K562 (cell line): ENCODE measurements around the gene PTPRO. TPM values are rescaled to one million over a fixed set of nuclear protein-coding genes. Genes with fewer than 3 reads are reported as not detected.

ENCODE experiments used
- ATAC-seq: fragments of 200-7000 bp; cut with Tn5 transposase; 3 replicates; pipeline ENCODE4 v1.9.1; 2020; ENCODE audit warnings: moderate library complexity
- BruUV-seq: library from RNA; stranded (reverse); fragments of 400-500 nt; replicated peaks from 2 replicates; lab custom pipeline; 2021; lab: Mats Ljungman, UMichigan
- CTCF ChIA-PET: fragments of 300-600 bp; formaldehyde crosslinking; extraction: SDS; loops from one replicate; lab custom pipeline; 2021; ENCODE audit warnings: low intra/inter-chr PET ratio; lab: Yijun Ruan, JAX
- POLR2A ChIA-PET: fragments of 300-600, 350-650 bp; sonication (Branson Sonifier 250); formaldehyde crosslinking; extraction: SDS; loops from one replicate; lab custom pipeline; 2021; ENCODE audit warnings: antibody characterized with exemption, inconsistent platforms; lab: Yijun Ruan, JAX
- DNase-seq, 4 experiments: peaks; one replicate each; pipeline versions ENCODE4 v3.0.0 to v3.0.0-alpha.2; 2011 to 2018; ENCODE audit warnings: low spot score in 3 of 4, mixed read lengths in 3 of 4; ENCODE audit errors: extremely low read depth in 1 of 4
- FAIRE-seq: peaks from 2 replicates; lab custom pipeline; 2011; peaks lifted over from hg19 to GRCh38; lab: Jason Lieb, UNC
- H2AFZ ChIP-seq: 2 replicates; pipeline ENCODE4 v1.6.0; 2011; ENCODE audit warnings: low read depth, low read length, control low read depth, inconsistent platforms
- H3K27ac ChIP-seq: fragments of 200-600 bp; 3 replicates; pipeline ENCODE4 v1.8.0; 2011; ENCODE audit warnings: low read depth, mild to moderate bottlenecking, control low read depth, inconsistent platforms, low read length, moderate library complexity, mixed read lengths; ENCODE audit errors: extremely low read depth
- H3K27me3 ChIP-seq, 2 experiments: fragments of 300-600 bp in 1 of 2; 2 replicates in 1 of 2; 3 replicates in 1 of 2; pipeline versions ENCODE4 v1.6.0 to v1.8.0; 2011; ENCODE audit warnings: inconsistent platforms in 2 of 2, low read length in 2 of 2, mild to moderate bottlenecking in 1 of 2, mixed read lengths in 1 of 2, moderate library complexity in 1 of 2; ENCODE audit not compliant: control insufficient read depth in 2 of 2, insufficient read depth in 2 of 2
- H3K36me3 ChIP-seq: fragments of 300-600 bp; 3 replicates; pipeline ENCODE4 v1.8.0; 2011; ENCODE audit warnings: mild to moderate bottlenecking, low read length, inconsistent platforms; ENCODE audit not compliant: control insufficient read depth, insufficient read depth
- H3K4me1 ChIP-seq, 2 experiments: fragments of 200-600 bp in 1 of 2; replicated peaks in 1 of 2; 2 replicates in 1 of 2; 3 replicates in 1 of 2; pipeline versions ENCODE4 v1.5.1 to v1.8.0; 2011; ENCODE audit warnings: inconsistent platforms in 2 of 2, low read length in 2 of 2, mild to moderate bottlenecking in 1 of 2, mixed read lengths in 1 of 2, moderate library complexity in 1 of 2; ENCODE audit not compliant: control insufficient read depth in 2 of 2, insufficient read depth in 2 of 2
- H3K4me2 ChIP-seq: 2 replicates; pipeline ENCODE4 v1.6.1; 2011; ENCODE audit warnings: low read length, control low read depth, inconsistent platforms, mixed read lengths; ENCODE audit not compliant: insufficient read depth
- H3K4me3 ChIP-seq: fragments of 200-600 bp; sonication (generic), shearing (Covaris generic); 2 replicates; pipeline ENCODE4 v1.5.1; 2016; ENCODE audit warnings: control low read depth, inconsistent platforms
- H3K79me2 ChIP-seq: fragments of 200-600 bp; 3 replicates; pipeline ENCODE4 v1.8.0; 2011; ENCODE audit warnings: low read length, inconsistent platforms; ENCODE audit not compliant: control insufficient read depth, insufficient read depth
- H3K9ac ChIP-seq, 2 experiments: 2 replicates each; pipeline versions ENCODE4 v1.6.0 to v1.6.1; 2011; ENCODE audit warnings: low read depth in 2 of 2, low read length in 2 of 2, control low read depth in 1 of 2, inconsistent platforms in 1 of 2, mild to moderate bottlenecking in 1 of 2, mixed read lengths in 1 of 2; ENCODE audit not compliant: insufficient read depth in 1 of 2
- H3K9me1 ChIP-seq: one replicate; pipeline ENCODE4 v1.6.0; 2011; ENCODE audit warnings: inconsistent platforms, mild to moderate bottlenecking, low read length, moderate library complexity; ENCODE audit not compliant: control insufficient read depth, insufficient read depth
- H3K9me3 ChIP-seq: replicated peaks from 2 replicates; pipeline ENCODE4 v1.5.1; 2011; ENCODE audit warnings: low read depth, low read length, inconsistent platforms; ENCODE audit not compliant: control insufficient read depth, insufficient read depth
- H4K20me1 ChIP-seq: replicated peaks from 2 replicates; pipeline ENCODE4 v1.6.1; 2011; ENCODE audit warnings: low read length, inconsistent platforms, mixed read lengths; ENCODE audit not compliant: control insufficient read depth, insufficient read depth
- AFF4 ChIP-seq: sonication (generic); formaldehyde crosslinking; IDR thresholded peaks from 2 replicates; pipeline ENCODE4 v1.8.0; 2023; ENCODE audit warnings: mild to moderate bottlenecking, missing genetic modification reagents
- CGGBP1 ChIP-seq: fragments of 250-450 bp; sonication (Bioruptor Pico); IDR thresholded peaks from 2 replicates; pipeline ENCODE4 v1.9.0; 2021; ENCODE audit warnings: mild to moderate bottlenecking
- CLOCK ChIP-seq: fragments of 250-450 bp; sonication (Bioruptor Pico); IDR thresholded peaks from 2 replicates; pipeline ENCODE4 v1.4.0; 2020; ENCODE audit warnings: mild to moderate bottlenecking, moderate library complexity, borderline replicate concordance
- DDX20 ChIP-seq: fragments of 450-650 bp; IDR thresholded peaks from 2 replicates; pipeline ENCODE4 v1.6.1; 2016; ENCODE audit warnings: missing genetic modification characterization, low read depth, mild to moderate bottlenecking, missing compliant biosample characterization, moderate library complexity
- HMGN3 ChIP-seq: IDR thresholded peaks from 2 replicates; pipeline ENCODE4 v1.6.1; 2011; ENCODE audit warnings: borderline replicate concordance, low read depth, mild to moderate bottlenecking, mixed read lengths, low read length; ENCODE audit not compliant: insufficient read length; ENCODE audit errors: extremely low read depth
- KAT8 ChIP-seq: fragments of 450-650 bp; IDR thresholded peaks from 2 replicates; pipeline ENCODE4 v1.6.1; 2016; ENCODE audit warnings: low read depth, mild to moderate bottlenecking
- SMARCE1 ChIP-seq: fragments of 450-650 bp; IDR thresholded peaks from 2 replicates; pipeline ENCODE4 v1.7.1; 2016; ENCODE audit warnings: mild to moderate bottlenecking
- TBL1XR1 ChIP-seq, 2 experiments: IDR thresholded peaks; 2 replicates each; pipeline ENCODE4 v1.6.1; 2012; ENCODE audit warnings: improper control_type of control experiment in 2 of 2, low read length in 2 of 2, mild to moderate bottlenecking in 1 of 2
- ZBTB49 ChIP-seq: sonication (generic); formaldehyde crosslinking; IDR thresholded peaks from 2 replicates; pipeline ENCODE4 v1.8.0; 2022; ENCODE audit warnings: missing genetic modification reagents, mild to moderate bottlenecking, borderline replicate concordance
- ZNF143 ChIP-seq: sonication (generic); formaldehyde crosslinking; IDR thresholded peaks from 2 replicates; pipeline ENCODE4 v1.9.0; 2022; ENCODE audit warnings: mild to moderate bottlenecking, missing genetic modification reagents
- ZNF589 ChIP-seq: fragments of 200-800 bp; sonication (Bioruptor generic); IDR thresholded peaks from 2 replicates; pipeline ENCODE4 v1.6.1; 2016; ENCODE audit warnings: low read depth, missing genetic modification characterization, missing compliant biosample characterization
- WGBS: fragments of 100-300 bp; shearing (Covaris generic); methylation state at CpG from one replicate; pipeline ENCODE4 v1.1.6; 2016; ENCODE audit warnings: low coverage, mixed read lengths; ENCODE audit not compliant: insufficient coverage; ENCODE audit errors: missing lambda C conversion rate; 5-methylcytosine and 5-hydroxymethylcytosine counted together
- in situ Hi-C: fragments of 300-500 bp; cut with MboI; formaldehyde crosslinking; loops from 4 replicates; pipeline ENCODE4 v1.15.0; 2018; ENCODE audit warnings: inconsistent platforms, mixed read lengths
- intact Hi-C: fragments of 100-400 bp; cut with micrococcal nuclease; formaldehyde crosslinking; loops from 2 replicates; pipeline ENCODE4 v1.14.2; 2022
- polyA plus RNA-seq, 8 experiments: library from polyadenylated mRNA; depleted of rRNA in 4 of 8; stranded (reverse) in 5 of 8; unstranded in 3 of 8; fragments of >200 nt; fragmentation: Nextera tagmentation in 2 of 8; fragmentation: Illumina TruSeq in 1 of 8; extraction: Ambion mirVana in 2 of 8; extraction: Trizol in 1 of 8; gene quantifications; 2 replicates each; pipeline versions ENCODE4 v1.2.1 to v1.2.3, GENCODE V29; 2011 to 2014; ENCODE audit warnings: inconsistent platforms in 1 of 8, missing spikeins in 1 of 8
- total RNA-seq, 7 experiments: library from RNA; depleted of rRNA in 6 of 7; stranded (reverse); fragments of >200 nt in 6 of 7; fragmentation: Illumina TruSeq in 2 of 7; extraction: Trizol in 2 of 7; gene quantifications; 2 replicates each; pipeline versions ENCODE4 v1.2.1 to v1.2.3, GENCODE V29; 2011 to 2021; ENCODE audit warnings: low replicate concordance in 1 of 7

Gene PTPRO
- total and polyA plus RNA-seq, 9 of the 15 experiments (the other 6 are each of a cell fraction or from before 2014, with no cell fraction given): 0.22 TPM; not detected in 8

- no peaks in the 10 kb centered on the region for H3K9me3 ChIP-seq
- H3K4me2 ChIP-seq: no peak overlapping the region
- DNase-seq (no peak), FAIRE-seq (no peak), ATAC-seq (no peak)
- no peaks in the 10 kb centered on the region for H4K20me1 ChIP-seq
- intact Hi-C loops: no loop called here
- no peaks in the 10 kb centered on the region for H3K27me3 ChIP-seq
- no peaks in the 10 kb centered on the region for H3K4me1 ChIP-seq
- H2AFZ ChIP-seq: no peak overlapping the region
- H3K4me3 ChIP-seq: no peak overlapping the region
- CTCF ChIA-PET: no interaction called here
- in situ Hi-C loops: no loop called here
- no peaks in the 10 kb centered on the region for H3K36me3 ChIP-seq
- BruUV-seq: no TSS peak
- H3K79me2 ChIP-seq: no peaks in the 10 kb centered on the region
- H3K27ac ChIP-seq: no peak overlapping the region
- H3K9me1 ChIP-seq: no peaks in the 10 kb centered on the region
- H3K9ac ChIP-seq: no peak overlapping the region
- WGBS: 0% methylated on average over 1 of the region's 2 CpGs
- POLR2A ChIA-PET: no interaction called here
- TF ChIP-seq ZNF143 (CRISPR knock-in tag) (no peak), ZBTB49 (CRISPR knock-in tag) (no peak), CGGBP1 (CRISPR knock-in tag) (no peak), SMARCE1 (no peak), CLOCK (CRISPR knock-in tag) (no peak), DDX20 (tag) (no peak), HMGN3 (no peak), ZNF589 (CRISPR knock-in tag) (no peak), AFF4 (CRISPR knock-in tag) (no peak), KAT8 (no peak), TBL1XR1 (IDR thresholded peaks at IDR 0.05; ENCODE audit: low read length in 2 of 2) (no peak)
Measured at GRCh38 chr12:15481846-15482245, 159.5 kb downstream of the PTPRO start.
